Measurements from ENCODE around the gene SLC16A4. TPM values are rescaled to one million over a fixed set of nuclear protein-coding genes. Genes with fewer than 3 reads are reported as not detected.

The SLC16A4 gene
- total RNA-seq, 1 experiment from 2014 or later = 0.46 TPM

GRCh38 chr1:110430901-110431300, 40.1 kb upstream of the SLC16A4 start:
- Histone ChIP-seq H3K4me3 (ENCODE audit: low read depth in 2 of 2, low read length in 2 of 2) (no peak overlapping the region), H3K4me1 (ENCODE audit: control insufficient read depth, insufficient read depth, low read length) (no peaks in the 10 kb centered on the region; the same call in 1 of the 2 replicates), H3K27me3 (ENCODE audit: control insufficient read depth, insufficient read depth, low read length) (peaks cover 4% of the 10 kb centered on the region; the same call in 1 of the 2 replicates), H3K9me3 (ENCODE audit: control insufficient read depth, insufficient read depth, low read depth, low read length) (no peaks in the 10 kb centered on the region), H3K36me3 (ENCODE audit: control insufficient read depth, insufficient read depth, low read length) (no peaks in the 10 kb centered on the region), H3K27ac (ENCODE audit: low read length) (no peak overlapping the region)
- no peak for DNase-seq (ENCODE audit: low read depth, low spot score)
- ChIA-PET CTCF (no interaction called here), POLR2A (no interaction called here)
- TF ChIP-seq SIN3A (IDR thresholded peaks at IDR 0.05; ENCODE audit: borderline replicate concordance, insufficient read depth, low read depth, low read length) (no peak), REST (IDR thresholded peaks at IDR 0.05; ENCODE audit: insufficient read depth in 1 of 2, low read depth in 2 of 2, low read length in 1 of 2) (no peak), CTCF (IDR thresholded peaks at IDR 0.05) (no peak), POLR2AphosphoS5 (IDR thresholded peaks at IDR 0.05; ENCODE audit: low read depth, low read length) (no peak), TCF7L2 (IDR thresholded peaks at IDR 0.05; ENCODE audit: low read depth, low read length) (no peak)
- ATAC-seq = no peak
- BruUV-seq (replicated peaks) = no TSS peak
- intact Hi-C loops (cut with micrococcal nuclease; ENCODE audit: unreplicated experiment) = no loop called here
- in situ Hi-C loops (cut with HindIII; ENCODE audit: low pct_unique_long_range_greater_than_20kb, low sequenced_read_pairs) = no loop called here

- TF ChIP-seq POLR2AphosphoS5 (IDR thresholded peaks at IDR 0.05; ENCODE audit: low read depth, low read length) = no peak
- no peak for TF ChIP-seq CTCF (IDR thresholded peaks at IDR 0.05)
- TF ChIP-seq TCF7L2 (IDR thresholded peaks at IDR 0.05; ENCODE audit: low read depth, low read length) = no peak
- TF ChIP-seq REST (IDR thresholded peaks at IDR 0.05; ENCODE audit: insufficient read depth in 1 of 2, low read depth in 2 of 2, low read length in 1 of 2) = no peak
- no peak for TF ChIP-seq SIN3A (IDR thresholded peaks at IDR 0.05; ENCODE audit: borderline replicate concordance, insufficient read depth, low read depth, low read length)
- Histone ChIP-seq H3K36me3 (ENCODE audit: control insufficient read depth, insufficient read depth, low read length) (no peaks in the 10 kb centered on the region), H3K4me3 (ENCODE audit: low read depth in 2 of 2, low read length in 2 of 2) (no peak overlapping the region), H3K4me1 (ENCODE audit: control insufficient read depth, insufficient read depth, low read length) (no peaks in the 10 kb centered on the region; the same call in 1 of the 2 replicates), H3K9me3 (ENCODE audit: control insufficient read depth, insufficient read depth, low read depth, low read length) (no peaks in the 10 kb centered on the region), H3K27ac (ENCODE audit: low read length) (no peak overlapping the region), H3K27me3 (ENCODE audit: control insufficient read depth, insufficient read depth, low read length) (peaks cover 4% of the 10 kb centered on the region; the same call in 1 of the 2 replicates)
- CTCF ChIA-PET = no interaction called here
- intact Hi-C loops (cut with micrococcal nuclease; ENCODE audit: unreplicated experiment) (no loop called here), in situ Hi-C loops (cut with HindIII; ENCODE audit: low pct_unique_long_range_greater_than_20kb, low sequenced_read_pairs) (no loop called here)
- no peak for ATAC-seq
- POLR2A ChIA-PET = no interaction called here
- no peak for DNase-seq (ENCODE audit: low read depth, low spot score)
- no TSS peak for BruUV-seq (replicated peaks)
Observed at GRCh38 chr1:110430366-110430765, 39.5 kb upstream of the SLC16A4 start.
